BLaER1 treated with 17β-estradiol and CSF1 and Interleukin-3, amounts not matched to agents 10 nM and 100 nM (cell line): ENCODE results near the gene DYDC1.
A peak's percentile ranks its signal among the peaks of the same experiment; 100 is the strongest.

Source experiments
- H3K27ac ChIP-seq, 11 experiments: shearing (Covaris generic); formaldehyde crosslinking; 2 replicates each; pipeline ENCODE4 v1.8.1; 2022
- H3K27me3 ChIP-seq, 11 experiments: shearing (Covaris generic); formaldehyde crosslinking; 2 replicates each; pipeline ENCODE4 v1.8.1; 2022
- H3K36me3 ChIP-seq, 11 experiments: shearing (Covaris generic); formaldehyde crosslinking; 2 replicates each; pipeline ENCODE4 v1.8.1; 2022
- H3K4me1 ChIP-seq, 10 experiments: shearing (Covaris generic); formaldehyde crosslinking; 2 replicates each; pipeline ENCODE4 v1.8.1; 2022
- H3K4me2 ChIP-seq, 11 experiments: shearing (Covaris generic); formaldehyde crosslinking; 2 replicates each; pipeline ENCODE4 v1.8.1; 2022
- H3K4me3 ChIP-seq, 10 experiments: shearing (Covaris generic); formaldehyde crosslinking; 2 replicates each; pipeline ENCODE4 v1.8.1; 2022
- H3K9ac ChIP-seq, 11 experiments: shearing (Covaris generic); formaldehyde crosslinking; 2 replicates each; pipeline ENCODE4 v1.8.1; 2022
- H3K9me3 ChIP-seq, 11 experiments: shearing (Covaris generic); formaldehyde crosslinking; replicated peaks in 1 of 11; 2 replicates each; pipeline ENCODE4 v1.8.1; 2022
- H4K20me1 ChIP-seq, 11 experiments: shearing (Covaris generic); formaldehyde crosslinking; 2 replicates each; pipeline ENCODE4 v1.8.1; 2022
- Cebpa-rat ChIP-seq, 11 experiments: shearing (Covaris generic); IDR thresholded peaks; 2 replicates each; pipeline ENCODE4 v1.8.1; 2022

The DYDC1 gene

GRCh38 chr10:80323311-80323710 is 33.2 kb downstream of the DYDC1 start:
- Histone ChIP-seq H3K27me3 (no peaks in the 10 kb centered on the region), H3K9me3 (0 out of 22 replicates have a peak, but pooled peaks cover 0 to 4% (median 0%) of the 10 kb centered on the region in 11 experiments), H3K36me3 (no peaks in the 10 kb centered on the region), H4K20me1 (no peaks in the 10 kb centered on the region), H3K4me2 (peak overlapping the region; percentile 13 to 61 (median 46); a peak in 20 of 22 replicates), H3K9ac (no peak overlapping the region), H3K27ac (peak overlapping the region in 2 of 11 experiments; percentile 5 to 30; a peak in 4 of 22 replicates), H3K4me1 (peaks cover 12 to 24% (median 19%) of the 10 kb centered on the region in 10 experiments), H3K4me3 (no peak overlapping the region)
- TF ChIP-seq Cebpa-rat (IDR thresholded peaks at IDR 0.05), result no peak

DNA sequence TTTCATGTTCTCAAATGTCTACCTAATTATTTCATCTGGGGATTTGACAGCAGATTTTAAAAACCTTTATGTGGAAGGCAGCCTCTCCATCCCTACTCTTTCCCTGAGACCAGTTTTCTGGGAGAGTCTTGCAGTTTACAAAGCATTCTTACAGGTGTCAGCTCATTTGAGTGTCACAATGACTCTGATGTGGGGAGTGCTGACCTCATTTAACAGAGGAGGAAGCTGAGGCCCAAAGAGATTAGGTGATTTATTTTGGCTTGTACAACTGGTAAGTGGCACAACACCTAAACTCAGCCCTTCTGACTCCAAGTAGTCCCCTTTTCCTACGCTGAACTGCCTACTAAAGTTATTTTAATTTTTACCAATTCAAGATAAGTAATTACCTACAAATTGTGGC is 33.8 kb downstream of the DYDC1 start:
- Histone ChIP-seq H3K9me3 (0 out of 22 replicates have a peak, but pooled peaks cover 0 to 4% (median 0%) of the 10 kb centered on the region in 11 experiments), H3K9ac (no peak overlapping the region), H3K36me3 (no peaks in the 10 kb centered on the region), H3K4me1 (peaks cover 12 to 24% (median 19%) of the 10 kb centered on the region in 10 experiments), H3K4me2 (peak overlapping the region in 9 of 11 experiments; percentile 13 to 61 (median 46); a peak in 13 of 22 replicates), H3K4me3 (no peak overlapping the region), H3K27me3 (no peaks in the 10 kb centered on the region), H3K27ac (no peak overlapping the region), H4K20me1 (no peaks in the 10 kb centered on the region)
- no peak for TF ChIP-seq Cebpa-rat (IDR thresholded peaks at IDR 0.05)

GRCh38 chr10:80322158-80322557 is 34.4 kb downstream of the DYDC1 start:
- Histone ChIP-seq H3K36me3 (no peaks in the 10 kb centered on the region), H3K9ac (no peak overlapping the region), H3K4me1 (peaks cover 12 to 24% (median 19%) of the 10 kb centered on the region in 10 experiments), H3K4me2 (no peak overlapping the region), H3K27ac (no peak overlapping the region), H4K20me1 (no peaks in the 10 kb centered on the region), H3K27me3 (no peaks in the 10 kb centered on the region), H3K9me3 (peaks cover 0 to 4% (median 0%) of the 10 kb centered on the region in 11 experiments; a peak in 2 of 22 replicates), H3K4me3 (no peak overlapping the region)
- no peak for TF ChIP-seq Cebpa-rat (IDR thresholded peaks at IDR 0.05)

DNA sequence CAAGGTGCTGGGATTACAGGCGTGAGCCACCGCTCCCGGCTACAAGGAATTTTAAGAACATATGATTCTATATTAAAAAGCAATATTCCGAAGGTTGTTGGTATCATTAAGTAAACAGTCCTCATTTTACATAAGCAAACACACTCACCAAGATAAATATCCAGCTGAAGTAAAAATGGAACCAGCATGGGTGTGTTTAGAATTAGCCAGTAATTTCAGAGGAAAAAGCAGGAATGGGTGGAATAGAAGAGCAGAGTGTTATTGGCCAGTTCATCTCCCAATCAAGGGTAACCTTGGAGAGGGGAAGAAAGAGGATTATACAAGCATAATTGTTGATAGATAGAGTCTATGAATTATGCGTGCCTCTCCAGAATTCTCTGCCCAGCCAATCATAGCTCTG is 35.4 kb downstream of the DYDC1 start:
- TF ChIP-seq Cebpa-rat (IDR thresholded peaks at IDR 0.05), result no peak
- H3K9ac ChIP-seq, result no peak overlapping the region
- peaks cover 16 to 24% (median 20%) of the 10 kb centered on the region in 10 experiments for H3K4me1 ChIP-seq
- no peak overlapping the region for H3K4me2 ChIP-seq
- H3K27me3 ChIP-seq, result no peaks in the 10 kb centered on the region
- H3K9me3 ChIP-seq, result peaks cover 0 to 5% (median 0%) of the 10 kb centered on the region in 11 experiments; a peak in 4 of 22 replicates
- H3K27ac ChIP-seq, result no peak overlapping the region
- no peaks in the 10 kb centered on the region for H4K20me1 ChIP-seq
- no peak overlapping the region for H3K4me3 ChIP-seq
- H3K36me3 ChIP-seq, result no peaks in the 10 kb centered on the region

DNA sequence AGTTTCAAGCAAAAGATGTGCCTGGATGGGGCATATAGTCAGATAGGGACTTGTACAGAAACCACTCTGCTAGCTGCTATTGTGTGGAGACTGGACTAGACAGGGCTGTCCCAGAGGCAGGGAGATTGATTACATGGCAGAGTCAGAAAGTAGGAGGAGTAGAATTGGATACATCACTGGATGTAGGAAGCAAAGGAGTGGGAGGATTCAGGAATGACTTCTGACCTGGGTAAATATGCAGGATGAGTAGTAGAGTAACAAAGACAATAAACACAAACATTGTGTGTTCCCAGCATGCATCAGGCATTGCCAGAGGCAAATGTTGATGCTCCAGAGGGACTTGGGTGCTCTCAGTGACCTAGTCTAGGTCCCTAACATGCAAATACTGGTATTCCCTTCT is 36.2 kb downstream of the DYDC1 start:
- Histone ChIP-seq H4K20me1 (no peaks in the 10 kb centered on the region), H3K4me2 (no peak overlapping the region), H3K9me3 (peaks cover under 1 to 13% (median 4%) of the 10 kb centered on the region in 11 experiments; a peak in 17 of 22 replicates), H3K36me3 (no peaks in the 10 kb centered on the region), H3K4me3 (no peak overlapping the region), H3K9ac (no peak overlapping the region), H3K4me1 (peaks cover 16 to 27% (median 20%) of the 10 kb centered on the region in 10 experiments), H3K27me3 (no peaks in the 10 kb centered on the region), H3K27ac (no peak overlapping the region)
- no peak for TF ChIP-seq Cebpa-rat (IDR thresholded peaks at IDR 0.05)

DNA sequence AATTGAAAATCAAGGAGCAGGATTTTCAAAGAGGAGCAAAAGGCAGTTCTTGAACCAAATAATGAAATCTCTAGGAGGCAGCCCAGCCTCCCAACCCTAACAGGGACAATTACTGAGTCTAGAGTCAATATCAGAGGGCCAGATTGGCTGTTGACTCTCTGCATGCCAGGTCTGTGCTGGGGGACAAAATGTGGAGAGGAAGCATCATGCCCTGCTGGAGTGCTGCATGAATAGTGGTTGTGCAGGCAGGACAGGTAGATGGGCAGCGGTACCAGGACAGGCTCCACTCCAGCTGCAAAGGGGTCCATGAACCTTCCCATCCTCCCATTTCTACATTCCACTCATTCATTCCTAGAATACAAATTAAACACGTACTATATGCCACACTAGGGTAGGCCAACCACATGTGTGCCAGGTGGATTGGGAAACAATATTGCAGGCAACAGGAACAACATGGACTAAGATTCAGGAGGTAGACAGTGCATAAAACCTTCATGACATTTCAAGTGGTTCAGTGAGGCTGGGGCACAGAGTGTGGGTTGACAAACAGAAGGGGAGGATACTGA is 36.7 kb downstream of the DYDC1 start:
- TF ChIP-seq Cebpa-rat (IDR thresholded peaks at IDR 0.05), result no peak
- Histone ChIP-seq H3K9ac (no peak overlapping the region), H3K4me3 (no peak overlapping the region), H4K20me1 (no peaks in the 10 kb centered on the region), H3K4me2 (no peak overlapping the region), H3K27me3 (no peaks in the 10 kb centered on the region), H3K9me3 (peaks cover 5 to 18% (median 8%) of the 10 kb centered on the region in 11 experiments; a peak in 18 of 22 replicates), H3K27ac (no peak overlapping the region), H3K4me1 (peaks cover 16 to 27% (median 20%) of the 10 kb centered on the region in 10 experiments), H3K36me3 (no peaks in the 10 kb centered on the region)

- no peaks in the 10 kb centered on the region for H3K36me3 ChIP-seq
- no peak overlapping the region for H3K4me2 ChIP-seq
- no peaks in the 10 kb centered on the region for H4K20me1 ChIP-seq
- H3K27me3 ChIP-seq, result no peaks in the 10 kb centered on the region
- no peak overlapping the region for H3K9ac ChIP-seq
- no peak for TF ChIP-seq Cebpa-rat (IDR thresholded peaks at IDR 0.05)
- peaks cover 5 to 19% (median 9%) of the 10 kb centered on the region in 11 experiments; a peak in 18 of 22 replicates for H3K9me3 ChIP-seq
- no peak overlapping the region for H3K4me3 ChIP-seq
- peaks cover 15 to 27% (median 19%) of the 10 kb centered on the region in 10 experiments for H3K4me1 ChIP-seq
- no peak overlapping the region for H3K27ac ChIP-seq
These were observed 37.2 kb downstream of the DYDC1 start for GRCh38 chr10:80319318-80319717.

- H3K27ac ChIP-seq, result no peak overlapping the region
- no peaks in the 10 kb centered on the region for H4K20me1 ChIP-seq
- no peak overlapping the region for H3K4me2 ChIP-seq
- no peak for TF ChIP-seq Cebpa-rat (IDR thresholded peaks at IDR 0.05)
- H3K9me3 ChIP-seq, result peaks cover 5 to 19% (median 9%) of the 10 kb centered on the region in 11 experiments; a peak in 18 of 22 replicates
- no peak overlapping the region for H3K4me3 ChIP-seq
- no peak overlapping the region for H3K9ac ChIP-seq
- H3K36me3 ChIP-seq, result no peaks in the 10 kb centered on the region
- no peaks in the 10 kb centered on the region for H3K27me3 ChIP-seq
- peaks cover 9 to 21% (median 13%) of the 10 kb centered on the region in 10 experiments for H3K4me1 ChIP-seq
These were observed 37.8 kb downstream of the DYDC1 start for GRCh38 chr10:80318742-80319141.

DNA sequence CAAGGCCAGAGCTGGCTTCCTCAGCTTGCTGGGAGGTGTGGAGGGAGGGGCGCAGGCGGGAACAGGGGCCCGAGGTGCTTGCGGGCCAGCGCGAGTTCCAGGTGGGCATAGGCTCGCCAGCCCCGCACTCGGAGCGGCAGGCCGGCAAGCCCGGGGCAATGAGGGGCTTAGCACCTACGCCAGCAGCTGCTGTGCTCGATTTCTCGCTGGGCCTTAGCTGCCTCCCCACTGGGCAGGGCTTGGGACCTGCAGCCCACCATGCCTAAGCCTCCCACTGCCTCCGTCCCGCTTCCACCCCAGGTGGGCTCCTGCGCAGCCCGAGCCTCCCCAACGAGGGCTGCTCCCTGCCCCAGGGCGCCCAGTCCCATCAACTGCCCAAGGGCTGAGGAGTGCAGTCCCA is 41.2 kb downstream of the DYDC1 start:
- no peaks in the 10 kb centered on the region for H3K36me3 ChIP-seq
- H3K9ac ChIP-seq, result no peak overlapping the region
- peaks cover 5 to 19% (median 11%) of the 10 kb centered on the region in 11 experiments; a peak in 20 of 22 replicates for H3K9me3 ChIP-seq
- no peaks in the 10 kb centered on the region for H3K27me3 ChIP-seq
- H3K4me3 ChIP-seq, result no peak overlapping the region
- no peak for TF ChIP-seq Cebpa-rat (IDR thresholded peaks at IDR 0.05)
- H3K27ac ChIP-seq, result no peak overlapping the region
- peaks cover 0 to 22% (median 8%) of the 10 kb centered on the region in 10 experiments; a peak in 10 of 20 replicates for H3K4me1 ChIP-seq
- H4K20me1 ChIP-seq, result no peaks in the 10 kb centered on the region
- H3K4me2 ChIP-seq, result no peak overlapping the region
